Erythroblast (primary cell): Measurements from ENCODE around the gene AHCYL2.

Source experiments
- GATA1 ChIP-seq: IDR thresholded peaks from 2 replicates; pipeline ENCODE4 v1.6.1; 2011; ENCODE audit warnings: low read depth, mild to moderate bottlenecking, control low read depth, low read length, moderate library complexity
- POLR2A ChIP-seq: IDR thresholded peaks from 2 replicates; pipeline ENCODE4 v1.6.1; 2011; ENCODE audit warnings: mild to moderate bottlenecking, low read length

GRCh38 chr7:129454249-129454551 lies 229.4 kb downstream of the AHCYL2 start:
- TF ChIP-seq POLR2A (no peak), GATA1 (no peak)
